ENCODE results near the gene CCND3. TPM values are rescaled to one million over a fixed set of nuclear protein-coding genes. Genes with fewer than 3 reads are reported as not detected.
A peak's percentile ranks its signal among the peaks of the same experiment; 100 is the strongest.

CCND3 gene
- total RNA-seq, 1 experiment from 2014 or later, result 26.6 TPM

GRCh38 chr6:41976794-41977484 is 35.3 kb upstream of the CCND3 start:
- ChIA-PET CTCF (no interaction called here), POLR2A (no interaction called here), RAD21 (ENCODE audit: low non-redundant PET in 1 of 2, low total read pairs in 2 of 2, uncharacterized antibody in 2 of 2, unreplicated experiment in 2 of 2) (interaction anchor here in 1 of 2 experiments (0.5 kb wide), 1 partner anchor 82 kb away, joined by 6 read pairs; the partner anchor contains the start of gene USP49)
- H3K4me3 ChIP-seq (replicated peaks in 1 of 2; ENCODE audit: low read depth in 1 of 2, low read length in 2 of 2), result no peak overlapping the region
- no peaks in the 10 kb centered on the region for H3K27me3 ChIP-seq (ENCODE audit: insufficient read depth, low read length)
- no peak overlapping the region for H2AFZ ChIP-seq (ENCODE audit: low read depth, low read length, poor library complexity, severe bottlenecking)
- no peak for TF ChIP-seq EZH2phosphoT487 (IDR thresholded peaks at IDR 0.05; ENCODE audit: borderline replicate concordance)
- TF ChIP-seq, protein P1, sequence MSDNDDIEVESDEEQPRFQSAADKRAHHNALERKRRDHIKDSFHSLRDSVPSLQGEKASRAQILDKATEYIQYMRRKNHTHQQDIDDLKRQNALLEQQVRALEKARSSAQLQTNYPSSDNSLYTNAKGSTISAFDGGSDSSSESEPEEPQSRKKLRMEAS (IDR thresholded peaks at IDR 0.05), result no peak
- no peak for TF ChIP-seq POLR2AphosphoS5 (IDR thresholded peaks at IDR 0.05; ENCODE audit: low read depth, low read length)
- TF ChIP-seq, protein P2, sequence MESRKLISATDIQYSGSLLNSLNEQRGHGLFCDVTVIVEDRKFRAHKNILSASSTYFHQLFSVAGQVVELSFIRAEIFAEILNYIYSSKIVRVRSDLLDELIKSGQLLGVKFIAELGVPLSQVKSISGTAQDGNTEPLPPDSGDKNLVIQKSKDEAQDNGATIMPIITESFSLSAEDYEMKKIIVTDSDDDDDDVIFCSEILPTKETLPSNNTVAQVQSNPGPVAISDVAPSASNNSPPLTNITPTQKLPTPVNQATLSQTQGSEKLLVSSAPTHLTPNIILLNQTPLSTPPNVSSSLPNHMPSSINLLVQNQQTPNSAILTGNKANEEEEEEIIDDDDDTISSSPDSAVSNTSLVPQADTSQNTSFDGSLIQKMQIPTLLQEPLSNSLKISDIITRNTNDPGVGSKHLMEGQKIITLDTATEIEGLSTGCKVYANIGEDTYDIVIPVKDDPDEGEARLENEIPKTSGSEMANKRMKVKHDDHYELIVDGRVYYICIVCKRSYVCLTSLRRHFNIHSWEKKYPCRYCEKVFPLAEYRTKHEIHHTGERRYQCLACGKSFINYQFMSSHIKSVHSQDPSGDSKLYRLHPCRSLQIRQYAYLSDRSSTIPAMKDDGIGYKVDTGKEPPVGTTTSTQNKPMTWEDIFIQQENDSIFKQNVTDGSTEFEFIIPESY (IDR thresholded peaks at IDR 0.05; ENCODE audit: extremely low read depth, insufficient replicate concordance, low read length), result no peak
- no peak for TF ChIP-seq TCF7L2 (IDR thresholded peaks at IDR 0.05; ENCODE audit: borderline replicate concordance, extremely low read depth, insufficient read depth, insufficient read length)
- no peak for TF ChIP-seq SIN3A (IDR thresholded peaks at IDR 0.05; ENCODE audit: low read depth)
- TF ChIP-seq CTCF (IDR thresholded peaks at IDR 0.05 in 2 of 3, conservative IDR thresholded peaks at IDR 0.05 in 1 of 3; ENCODE audit: borderline replicate concordance in 1 of 3, insufficient read depth in 1 of 3, low read depth in 2 of 3, low read length in 2 of 3), result no peak
- no peak for TF ChIP-seq EZH2 (IDR thresholded peaks at IDR 0.05)
- TF ChIP-seq POLR2A (IDR thresholded peaks at IDR 0.05; ENCODE audit: borderline replicate concordance, extremely low read depth, insufficient read depth, insufficient read length), result no peak
- TF ChIP-seq FOSL1 (IDR thresholded peaks at IDR 0.05; ENCODE audit: low read depth), result no peak
- TF ChIP-seq CBX3 (IDR thresholded peaks at IDR 0.05; ENCODE audit: low read depth), result no peak
- no peak for TF ChIP-seq REST (IDR thresholded peaks at IDR 0.05; ENCODE audit: low read depth)
- no peak for TF ChIP-seq JUND (IDR thresholded peaks at IDR 0.05)
- TF ChIP-seq CEBPB (IDR thresholded peaks at IDR 0.05; ENCODE audit: low read depth), result no peak
- H3K4me2 ChIP-seq (ENCODE audit: low read length), result peak overlapping the region; percentile 59
- no peaks in the 10 kb centered on the region for H3K9me2 ChIP-seq (ENCODE audit: insufficient read depth)
- no peaks in the 10 kb centered on the region for H3K36me3 ChIP-seq (ENCODE audit: control insufficient read depth in 1 of 2, insufficient read depth in 2 of 2, low read length in 2 of 2)
- no peak overlapping the region for H3K9ac ChIP-seq (ENCODE audit: low read length)
- no peaks in the 10 kb centered on the region for H3K9me3 ChIP-seq (ENCODE audit: control insufficient read depth in 1 of 2, insufficient read depth in 1 of 2, low read depth in 1 of 2, low read length in 2 of 2)
- no peak overlapping the region for H3K27ac ChIP-seq (ENCODE audit: low read depth, low read length)
- ATAC-seq, result peak; percentile 79
- intact Hi-C loops (cut with micrococcal nuclease), result no loop called here
- peaks cover 9 to 17% of the 10 kb centered on the region in 2 experiments for H3K4me1 ChIP-seq (ENCODE audit: control insufficient read depth in 1 of 2, insufficient read depth in 2 of 2, low read length in 2 of 2)
- no peak for DNase-seq (ENCODE audit: low read depth, low spot score)
- H4K20me1 ChIP-seq (ENCODE audit: insufficient read depth), result no peaks in the 10 kb centered on the region
- BruUV-seq (replicated peaks), result no TSS peak
- H3K79me2 ChIP-seq (ENCODE audit: insufficient read depth, low read length), result no peaks in the 10 kb centered on the region

Data from HCT116 (cell line).